ENCODE results near the gene ZCCHC14.

Gene ZCCHC14

GRCh38 chr16:87458424-87458915, 34.4 kb downstream of the ZCCHC14 start:
- no peak for DNase-seq

DNA sequence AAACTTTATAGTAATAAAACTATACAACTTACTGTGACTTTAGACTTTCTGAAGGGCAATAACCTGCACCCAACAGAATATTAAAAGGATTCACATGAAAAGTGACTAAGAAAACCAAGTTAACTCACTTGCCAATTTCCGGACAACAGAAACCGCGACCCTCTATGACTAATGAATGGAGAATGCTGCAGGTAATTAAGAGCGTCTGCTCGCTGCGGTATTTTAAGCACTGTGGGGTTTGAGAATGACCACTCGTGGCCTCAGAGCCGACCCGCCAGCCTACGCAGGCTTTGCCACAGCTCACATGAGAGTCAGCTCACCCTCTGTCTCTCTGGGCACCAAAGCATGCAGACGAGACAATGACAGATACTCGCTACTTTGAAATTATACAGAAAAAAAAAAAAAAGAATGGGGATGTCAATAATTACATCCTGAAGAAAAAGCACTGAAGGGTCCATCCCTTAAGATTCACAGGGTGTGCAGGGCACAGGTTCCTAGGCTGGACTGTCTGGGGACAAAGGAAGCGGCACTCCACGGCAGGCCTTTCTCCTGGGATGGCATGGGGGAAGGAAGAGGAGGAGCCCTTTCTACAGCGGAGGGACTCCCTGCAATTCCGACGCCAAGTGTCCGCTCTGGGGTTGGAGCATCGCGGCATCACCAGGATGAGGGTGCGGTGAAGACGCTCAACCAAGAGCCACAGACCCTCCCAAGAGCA, 35.0 kb downstream of the ZCCHC14 start:
- no peak for DNase-seq

DNA sequence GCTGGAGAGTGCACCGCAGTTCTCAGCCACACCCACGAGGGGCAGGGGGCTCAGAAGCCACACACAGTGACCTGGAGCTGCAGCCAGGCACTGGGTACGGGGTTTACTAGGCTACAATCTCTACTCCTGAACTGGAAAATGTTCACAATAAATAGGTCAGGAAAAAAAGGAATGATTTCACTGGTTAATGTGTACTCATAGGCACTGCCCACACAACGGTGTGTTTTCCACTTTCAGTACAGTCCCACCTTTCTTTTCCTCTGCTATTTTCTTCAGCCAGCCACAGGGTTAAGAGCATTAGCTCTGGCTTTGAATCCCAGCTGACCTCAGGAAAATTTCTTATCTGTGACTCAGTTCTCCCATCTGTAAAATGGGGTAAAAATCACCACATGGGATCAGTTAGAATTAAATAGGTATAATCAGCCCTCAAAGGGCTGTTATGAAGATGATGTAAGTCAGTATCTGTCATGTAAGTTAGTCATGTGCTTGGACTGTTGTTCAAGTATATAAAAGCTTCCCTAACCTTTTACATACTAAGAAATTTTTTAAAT, 35.7 kb downstream of the ZCCHC14 start:
- DNase-seq, result no peak

DNA sequence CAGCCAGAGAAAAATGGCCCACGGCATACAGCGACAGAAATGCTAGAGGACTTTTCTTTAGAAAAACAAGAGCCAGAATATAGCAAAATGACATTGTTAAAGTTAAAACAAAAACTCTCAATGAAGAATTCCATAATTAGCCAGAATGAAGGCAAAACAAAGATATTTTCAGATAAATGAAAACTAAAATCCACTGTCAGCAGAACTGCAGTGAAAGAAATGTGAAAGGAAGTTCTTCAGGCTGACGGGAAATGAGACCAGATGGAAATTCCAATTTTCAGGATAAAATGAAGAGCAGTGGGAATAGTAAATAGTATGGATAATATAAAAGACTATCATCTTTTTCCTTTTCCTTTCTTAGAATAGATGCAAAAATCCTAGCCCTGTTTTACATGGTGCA, 38.4 kb downstream of the ZCCHC14 start:
- no peak for DNase-seq

DNA sequence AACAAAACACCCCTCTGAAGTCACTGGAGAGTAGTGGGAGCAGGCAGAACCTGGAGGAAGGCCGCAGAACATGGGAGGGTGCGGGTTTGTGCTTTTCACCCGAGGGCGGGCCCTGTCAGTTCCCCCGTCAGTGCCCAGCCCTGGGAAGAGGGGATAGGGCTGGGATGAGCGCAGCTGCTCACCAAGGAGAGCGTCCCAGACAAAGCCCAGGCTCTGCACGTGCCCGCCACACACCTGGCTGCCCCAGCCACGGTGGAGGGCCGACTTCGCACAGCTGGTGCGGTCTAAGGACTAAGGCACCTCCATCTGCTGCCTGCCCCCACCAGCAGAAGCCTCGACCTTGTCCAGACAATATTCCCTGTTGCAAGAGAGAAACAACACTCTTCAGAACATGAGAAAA, 39.5 kb downstream of the ZCCHC14 start:
- DNase-seq, result no peak

DNA sequence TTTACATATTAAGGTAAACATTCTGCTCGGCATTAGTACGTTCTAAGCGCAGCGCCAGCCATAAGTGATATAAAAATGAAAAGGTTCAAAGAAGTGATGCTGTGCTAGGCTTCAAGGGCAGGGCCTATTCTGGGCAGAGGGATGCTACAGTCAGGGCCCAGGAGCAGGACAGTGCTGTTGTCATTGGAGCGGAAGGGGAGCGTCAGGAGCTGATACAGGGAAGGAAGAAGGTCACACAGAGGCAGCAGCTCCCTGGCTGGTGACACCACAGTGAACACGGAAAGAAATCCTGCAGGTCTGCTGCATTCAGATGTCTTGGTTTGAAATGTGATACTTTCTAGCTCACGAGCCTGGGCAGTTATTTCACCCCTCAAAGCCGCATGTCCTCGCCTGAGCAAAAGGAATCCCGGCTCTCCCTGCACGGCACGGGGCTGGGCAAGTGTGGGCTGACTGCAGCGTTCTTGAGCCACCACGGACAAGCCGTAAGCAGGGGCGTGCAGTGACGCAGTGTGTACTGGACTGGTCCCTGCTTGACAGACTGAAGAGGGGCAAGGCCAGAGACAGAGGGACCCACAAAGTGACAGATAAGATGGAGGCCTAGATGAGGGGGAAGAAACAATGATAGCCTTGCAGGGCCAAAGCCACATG, 41.1 kb downstream of the ZCCHC14 start:
- DNase-seq, result no peak

DNA sequence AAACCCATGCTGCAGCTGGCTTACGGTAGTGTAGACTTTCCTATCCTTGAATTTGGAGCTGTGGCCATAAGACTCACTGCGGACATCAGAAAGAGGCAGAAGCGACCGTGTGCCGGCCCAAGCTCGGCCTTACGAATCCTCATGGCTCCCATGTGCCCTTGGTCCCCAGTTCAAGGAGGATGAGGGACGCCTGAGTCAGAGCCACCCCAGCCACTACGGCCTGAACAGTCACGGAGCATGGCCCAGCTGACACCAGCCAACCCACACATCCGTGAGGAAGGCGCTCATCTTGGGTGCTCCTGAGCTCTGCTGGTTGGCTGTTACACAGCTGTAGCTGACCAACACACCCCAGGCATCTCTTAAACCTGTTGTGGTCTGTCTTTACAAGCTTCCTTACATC, 44.0 kb downstream of the ZCCHC14 start:
- no peak for DNase-seq

DNA sequence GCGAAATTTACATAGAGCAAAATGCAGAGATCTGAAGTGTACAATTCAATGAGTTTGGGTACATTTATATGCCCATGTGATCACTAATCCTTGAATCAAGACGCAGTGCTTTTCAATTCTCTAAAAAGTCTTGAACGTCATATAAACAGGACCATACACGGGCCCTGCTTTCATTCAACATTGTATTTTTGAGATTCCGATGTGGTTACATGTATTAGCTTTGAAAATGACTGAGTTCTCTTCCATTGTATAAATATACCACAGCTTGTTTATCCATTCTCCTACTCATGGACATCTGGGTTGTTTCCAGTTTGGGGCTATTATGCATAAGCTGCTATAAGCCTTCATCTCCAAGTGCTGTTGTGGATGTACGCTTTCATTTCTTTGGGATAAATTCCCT, 45.5 kb downstream of the ZCCHC14 start:
- DNase-seq, result no peak

DNA sequence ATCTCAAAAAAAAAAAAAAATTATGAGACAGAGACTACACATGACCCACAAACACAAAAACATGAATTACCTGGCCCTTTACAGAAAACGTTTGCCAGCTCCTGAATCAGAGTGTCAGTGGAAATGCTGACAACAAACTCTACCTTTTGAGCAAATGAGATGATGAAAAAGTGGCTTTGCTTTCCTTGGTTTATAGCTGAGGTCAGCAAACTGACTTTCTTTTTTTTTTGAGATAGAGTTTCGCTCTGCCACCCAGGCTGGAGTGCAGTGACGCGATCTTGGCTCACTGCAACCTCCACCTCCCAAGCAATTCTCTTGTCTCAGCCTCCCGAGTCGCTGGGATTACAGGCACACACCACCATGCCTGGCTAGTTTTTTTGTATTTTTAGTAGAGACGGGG, 46.3 kb downstream of the ZCCHC14 start:
- DNase-seq, result no peak

DNA sequence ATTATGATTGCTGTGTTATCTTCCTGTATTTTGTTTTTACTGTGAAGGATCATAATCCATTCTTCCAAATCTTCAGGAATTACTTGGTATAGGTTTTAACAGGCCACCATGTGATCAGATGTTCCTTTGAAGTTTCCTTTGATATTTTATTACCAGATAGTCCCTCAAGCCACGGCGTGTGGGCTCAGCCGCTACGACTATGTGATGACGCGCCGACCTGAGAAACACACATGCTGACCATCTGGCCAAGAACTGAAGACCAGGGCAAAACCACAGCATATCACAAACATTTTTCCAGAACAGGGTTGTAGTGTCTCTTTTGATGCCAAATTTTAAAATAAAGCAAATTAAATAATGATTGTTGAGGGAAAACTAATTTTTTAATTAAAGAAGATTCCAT, 47.3 kb downstream of the ZCCHC14 start:
- no peak for DNase-seq

DNA sequence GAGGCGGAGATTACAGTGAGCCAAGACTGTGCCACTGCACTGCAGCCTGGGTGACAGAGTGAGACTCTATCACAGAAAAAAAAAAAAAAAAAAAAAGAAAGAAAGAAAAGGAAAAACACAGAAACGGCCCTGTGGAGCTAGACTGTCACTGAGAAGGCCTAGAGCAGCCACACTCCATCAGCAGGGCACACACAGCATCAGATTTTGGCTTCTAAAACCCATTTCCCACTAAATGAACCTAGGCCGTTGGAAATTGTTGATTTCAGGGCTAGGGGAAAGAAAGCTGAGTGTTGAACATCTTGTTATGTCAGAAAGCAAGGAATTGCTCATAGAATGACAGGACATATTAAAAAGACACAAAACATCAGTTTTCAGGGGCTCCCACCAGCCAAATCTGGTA, 48.9 kb downstream of the ZCCHC14 start:
- DNase-seq, result no peak

- no peak for DNase-seq
Measured at GRCh38 chr16:87443016-87443415, 49.8 kb downstream of the ZCCHC14 start.

- no peak for DNase-seq
Measured at GRCh38 chr16:87442581-87442966, 50.2 kb downstream of the ZCCHC14 start.

DNA sequence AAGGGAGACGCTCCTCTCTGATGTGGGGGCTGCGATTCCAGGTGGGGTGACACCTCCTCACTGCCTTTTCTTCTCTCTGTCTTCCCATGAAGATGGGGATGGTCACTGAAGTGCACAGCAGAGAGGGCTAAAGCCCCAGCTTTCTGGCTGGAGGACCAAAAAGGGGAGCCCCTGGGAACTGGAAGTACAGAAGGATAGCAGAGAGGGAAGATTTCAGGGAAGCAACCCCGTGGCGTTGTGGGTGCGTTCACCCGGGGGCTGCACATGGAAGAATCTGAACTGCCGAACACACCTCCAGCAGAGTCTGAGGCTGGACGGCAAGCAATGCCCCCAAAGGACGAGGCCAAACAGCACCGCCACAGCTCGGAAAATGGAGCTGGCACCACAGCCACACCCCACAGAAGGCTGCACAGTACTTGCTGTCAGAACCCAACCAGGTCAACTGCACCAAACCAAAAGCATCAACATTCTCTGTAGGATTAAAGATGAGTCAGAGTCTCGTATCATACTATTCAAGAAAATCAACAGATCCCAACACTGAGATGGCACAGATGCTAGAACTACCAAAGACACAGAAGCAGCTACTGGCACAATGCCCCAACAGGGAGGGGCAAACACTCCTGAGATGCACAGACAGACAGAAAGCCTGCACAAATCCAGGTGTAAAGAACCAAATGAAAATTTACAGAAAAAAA, 50.8 kb downstream of the ZCCHC14 start:
- no peak for DNase-seq

- DNase-seq, result no peak
Measured at GRCh38 chr16:87439926-87440325, 52.9 kb downstream of the ZCCHC14 start.

DNA sequence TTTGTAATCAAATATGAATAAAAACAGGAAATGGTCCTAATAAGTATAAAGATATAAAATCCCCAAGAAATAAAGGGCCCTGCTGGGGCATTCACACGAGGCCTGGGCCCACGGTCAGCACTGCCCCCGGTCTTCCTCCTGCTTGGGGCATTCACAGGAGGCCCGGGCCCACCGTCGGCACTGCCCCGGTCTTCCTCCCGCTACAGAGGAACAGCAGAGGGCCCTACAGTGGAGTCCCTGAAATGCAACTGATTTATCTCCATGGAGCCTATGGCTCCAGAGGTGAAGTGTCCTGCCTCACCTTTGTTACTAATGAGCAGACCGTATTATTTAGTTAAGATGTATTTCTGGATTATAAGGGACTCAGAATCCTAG, 54.2 kb downstream of the ZCCHC14 start:
- DNase-seq, result no peak

DNA sequence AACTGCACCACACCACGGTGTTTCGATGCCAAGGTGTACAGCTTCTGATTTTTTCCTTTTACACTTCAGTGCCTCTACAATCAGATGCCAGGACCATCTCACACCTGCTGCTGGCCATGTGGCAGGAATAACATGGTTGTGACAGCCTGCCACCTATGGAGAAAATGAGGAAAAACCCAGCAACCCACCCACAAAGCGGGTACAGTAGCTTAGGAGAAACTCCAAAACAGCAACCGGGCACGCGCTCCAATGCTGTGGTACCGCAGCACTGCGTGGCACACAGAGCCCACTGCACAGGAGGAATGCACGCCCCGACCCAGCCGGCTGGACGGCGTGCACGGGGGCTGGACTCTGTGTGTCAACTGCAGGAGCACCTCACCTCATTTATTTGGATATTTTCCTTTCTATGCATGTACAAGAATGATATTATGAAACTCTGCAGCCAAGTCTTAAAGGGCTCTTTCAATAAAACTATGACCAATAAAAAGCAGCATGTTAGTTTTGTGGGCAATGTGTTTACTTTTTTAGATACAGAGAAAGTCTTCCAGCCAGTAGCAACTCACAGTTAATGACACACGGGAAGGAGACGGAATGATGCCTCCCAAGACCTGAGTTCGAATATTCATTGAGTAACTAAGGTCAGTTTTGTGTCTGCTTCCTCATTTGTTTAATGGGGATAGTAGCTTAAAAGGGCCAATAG, 54.8 kb downstream of the ZCCHC14 start:
- DNase-seq, result no peak

- DNase-seq, result no peak
Measured at GRCh38 chr16:87437327-87437726, 55.5 kb downstream of the ZCCHC14 start.

- no peak for DNase-seq
Measured at GRCh38 chr16:87436225-87437172, 56.3 kb downstream of the ZCCHC14 start.

GRCh38 chr16:87435372-87436224, 57.2 kb downstream of the ZCCHC14 start:
- DNase-seq, result peak in 2 of 51 donors; percentile 13 to 14

Measured in hypothalamus (tissue), 51 donors.